OCI-LY7 (cell line): ENCODE measurements around the gene SUPT20HL2. TPM values are rescaled to one million over a fixed set of nuclear protein-coding genes. Genes with fewer than 3 reads are reported as not detected.

Source experiments
- BruUV-seq: library from RNA; stranded (reverse); fragments of 400-500 nt; replicated peaks from 2 replicates; lab custom pipeline; 2021; lab: Mats Ljungman, UMichigan
- CTCF ChIA-PET: fragments of 300-600 bp; sonication (Branson Sonifier 250); formaldehyde crosslinking; loops from one replicate; lab custom pipeline; 2022; ENCODE audit warnings: antibody characterized with exemption; ENCODE audit not compliant: unreplicated experiment; lab: Charles Lee
- POLR2A ChIA-PET: fragments of 300-600 bp; sonication (Branson Sonifier 250); formaldehyde crosslinking; loops from one replicate; lab custom pipeline; 2022; ENCODE audit warnings: antibody characterized with exemption; lab: Charles Lee
- DNase-seq: peaks from one replicate; pipeline ENCODE4 v3.0.0-alpha.2; 2015; ENCODE audit warnings: low spot score
- H2AFZ ChIP-seq: fragments of 200-600 bp; sonication (generic), shearing (Covaris generic); 2 replicates; pipeline ENCODE4 v1.6.1; 2014; ENCODE audit warnings: mild to moderate bottlenecking, antibody characterized with exemption, low read length, moderate library complexity
- H3K27ac ChIP-seq: fragments of 200-600 bp; sonication (generic); 2 replicates; pipeline ENCODE4 v1.5.1; 2014; ENCODE audit warnings: mixed run types, low read depth, mild to moderate bottlenecking, moderate library complexity, low read length, inconsistent platforms; ENCODE audit not compliant: poor library complexity, severe bottlenecking
- H3K36me3 ChIP-seq: fragments of 200-600 bp; sonication (generic); 2 replicates; pipeline ENCODE4 v1.6.1; 2014; ENCODE audit warnings: mild to moderate bottlenecking, antibody characterized with exemption, low read length, moderate library complexity, mixed read lengths; ENCODE audit not compliant: insufficient read depth
- H3K4me1 ChIP-seq: fragments of 200-600 bp; sonication (generic); 2 replicates; pipeline ENCODE4 v1.5.1; 2014; ENCODE audit warnings: mild to moderate bottlenecking, low read length; ENCODE audit not compliant: insufficient read depth, poor library complexity, severe bottlenecking
- H3K4me2 ChIP-seq: fragments of 200-600 bp; sonication (generic); 2 replicates; pipeline ENCODE4 v1.6.1; 2014; ENCODE audit warnings: mild to moderate bottlenecking, low read length
- H3K4me3 ChIP-seq: fragments of 200-600 bp; sonication (generic); 2 replicates; pipeline ENCODE4 v1.5.1; 2014; ENCODE audit warnings: mild to moderate bottlenecking, low read depth, low read length; ENCODE audit not compliant: poor library complexity, severe bottlenecking
- H3K79me2 ChIP-seq: fragments of 200-600 bp; sonication (generic); 2 replicates; pipeline ENCODE4 v1.6.1; 2016; ENCODE audit warnings: low read depth, mild to moderate bottlenecking, low read length, moderate library complexity, mixed read lengths; ENCODE audit not compliant: insufficient read depth
- H3K9me2 ChIP-seq: fragments of 200-600 bp; sonication (generic); 2 replicates; pipeline ENCODE4 v1.6.1; 2016; ENCODE audit warnings: mild to moderate bottlenecking, low read length, mixed read lengths; ENCODE audit not compliant: insufficient read depth
- H3K9me3 ChIP-seq: fragments of 200-600 bp; sonication (generic); 2 replicates; pipeline ENCODE4 v1.6.1; 2014; ENCODE audit warnings: mild to moderate bottlenecking, mixed run types, low read length, mixed read lengths
- H4K20me1 ChIP-seq: fragments of 200-600 bp; sonication (generic); 2 replicates; pipeline ENCODE4 v1.6.1; 2014; ENCODE audit warnings: mild to moderate bottlenecking, antibody characterized with exemption, low read length, moderate library complexity, mixed read lengths; ENCODE audit not compliant: insufficient read depth
- CTCF ChIP-seq: fragments of 200-600 bp; sonication (generic); conservative IDR thresholded peaks from 2 replicates; pipeline ENCODE4 v1.5.1; 2014; ENCODE audit warnings: mild to moderate bottlenecking, antibody characterized with exemption, low read length, moderate library complexity, mixed read lengths
- EZH2phosphoT487 ChIP-seq: fragments of 200-600 bp; sonication (generic); IDR thresholded peaks from 2 replicates; pipeline ENCODE4 v1.6.1; 2018; ENCODE audit warnings: low read depth, borderline replicate concordance, mild to moderate bottlenecking, mixed run types, antibody characterized with exemption, low read length, moderate library complexity, mixed read lengths
- intact Hi-C: fragments of 100-400 bp; cut with micrococcal nuclease; formaldehyde crosslinking; loops from one replicate; pipeline ENCODE4 v1.10.0; 2022; ENCODE audit not compliant: unreplicated experiment
- total RNA-seq, 2 experiments: library from RNA; depleted of rRNA in 1 of 2; stranded (reverse); fragments of >200 nt in 1 of 2; shearing (Covaris generic) in 1 of 2; gene quantifications; 2 replicates each; pipeline ENCODE4 v1.2.3, GENCODE V29; 2014 to 2022

Gene SUPT20HL2
- total RNA-seq, 2 experiments from 2014 or later = not detected

GRCh38 chrX:24301806-24302205 lies 12.1 kb downstream of the SUPT20HL2 start:
- ChIA-PET CTCF (no interaction called here), POLR2A (no interaction called here)
- H3K36me3 ChIP-seq = no peaks in the 10 kb centered on the region
- no TSS peak for BruUV-seq
- H3K9me2 ChIP-seq = no peaks in the 10 kb centered on the region
- no peaks in the 10 kb centered on the region for H3K79me2 ChIP-seq
- no peak for DNase-seq
- intact Hi-C loops = no loop called here
- no peak for TF ChIP-seq CTCF
- TF ChIP-seq EZH2phosphoT487 = no peak
- no peak overlapping the region for H2AFZ ChIP-seq
- no peak overlapping the region for H3K4me3 ChIP-seq
- H3K4me2 ChIP-seq = no peak overlapping the region
- no peaks in the 10 kb centered on the region for H3K9me3 ChIP-seq
- H4K20me1 ChIP-seq = no peaks in the 10 kb centered on the region
- no peak overlapping the region for H3K27ac ChIP-seq
- no peaks in the 10 kb centered on the region for H3K4me1 ChIP-seq

- no peaks in the 10 kb centered on the region for H3K9me3 ChIP-seq
- no peak overlapping the region for H3K4me2 ChIP-seq
- intact Hi-C loops = no loop called here
- no peaks in the 10 kb centered on the region for H4K20me1 ChIP-seq
- TF ChIP-seq CTCF (no peak), EZH2phosphoT487 (no peak)
- ChIA-PET CTCF (no interaction called here), POLR2A (no interaction called here)
- no peaks in the 10 kb centered on the region for H3K79me2 ChIP-seq
- no peaks in the 10 kb centered on the region for H3K4me1 ChIP-seq
- DNase-seq = no peak
- no peak overlapping the region for H3K4me3 ChIP-seq
- H3K36me3 ChIP-seq = no peaks in the 10 kb centered on the region
- BruUV-seq = no TSS peak
- H3K9me2 ChIP-seq = no peaks in the 10 kb centered on the region
- no peak overlapping the region for H2AFZ ChIP-seq
- no peak overlapping the region for H3K27ac ChIP-seq
Measured at GRCh38 chrX:24301060-24301459, 12.8 kb downstream of the SUPT20HL2 start.

DNA sequence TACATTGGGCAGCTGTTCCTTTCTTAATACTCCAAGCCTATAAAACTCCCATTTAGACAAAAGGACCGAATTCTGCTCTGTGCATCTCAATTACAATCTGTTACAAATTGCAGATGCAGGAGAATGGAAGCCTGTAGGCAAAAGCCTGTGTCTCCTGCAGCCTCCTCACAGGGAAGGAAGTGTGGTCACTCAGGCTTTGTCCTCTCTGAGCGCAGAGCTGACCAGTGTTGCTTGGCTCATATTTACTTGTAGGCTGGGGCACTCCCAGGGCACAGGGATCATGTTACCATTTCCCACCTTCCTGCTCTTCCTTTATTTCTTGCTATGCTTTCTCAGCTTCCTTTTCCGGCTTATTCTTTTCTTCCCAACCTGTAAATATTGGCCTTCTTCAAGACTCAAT lies 15.7 kb downstream of the SUPT20HL2 start:
- H3K9me3 ChIP-seq = no peaks in the 10 kb centered on the region
- ChIA-PET CTCF (no interaction called here), POLR2A (no interaction called here)
- TF ChIP-seq EZH2phosphoT487 (no peak), CTCF (no peak)
- H3K4me3 ChIP-seq = no peak overlapping the region
- no peaks in the 10 kb centered on the region for H3K36me3 ChIP-seq
- intact Hi-C loops = no loop called here
- H4K20me1 ChIP-seq = no peaks in the 10 kb centered on the region
- H3K79me2 ChIP-seq = no peaks in the 10 kb centered on the region
- H3K27ac ChIP-seq = no peak overlapping the region
- no peaks in the 10 kb centered on the region for H3K4me1 ChIP-seq
- H3K4me2 ChIP-seq = no peak overlapping the region
- BruUV-seq = no TSS peak
- no peak for DNase-seq
- H2AFZ ChIP-seq = no peak overlapping the region
- no peaks in the 10 kb centered on the region for H3K9me2 ChIP-seq
